Measurements from ENCODE around the gene AGRN. TPM values are rescaled to one million over a fixed set of nuclear protein-coding genes. Genes with fewer than 3 reads are reported as not detected.
"Not testable (repeated sequence)": the region's sequence is repeated elsewhere in the genome, so short reads cannot be mapped to it uniquely, and the experiment has no call there.

AGRN gene
- total RNA-seq, 1 donor from 2014 or later, result 68.4 TPM

DNA sequence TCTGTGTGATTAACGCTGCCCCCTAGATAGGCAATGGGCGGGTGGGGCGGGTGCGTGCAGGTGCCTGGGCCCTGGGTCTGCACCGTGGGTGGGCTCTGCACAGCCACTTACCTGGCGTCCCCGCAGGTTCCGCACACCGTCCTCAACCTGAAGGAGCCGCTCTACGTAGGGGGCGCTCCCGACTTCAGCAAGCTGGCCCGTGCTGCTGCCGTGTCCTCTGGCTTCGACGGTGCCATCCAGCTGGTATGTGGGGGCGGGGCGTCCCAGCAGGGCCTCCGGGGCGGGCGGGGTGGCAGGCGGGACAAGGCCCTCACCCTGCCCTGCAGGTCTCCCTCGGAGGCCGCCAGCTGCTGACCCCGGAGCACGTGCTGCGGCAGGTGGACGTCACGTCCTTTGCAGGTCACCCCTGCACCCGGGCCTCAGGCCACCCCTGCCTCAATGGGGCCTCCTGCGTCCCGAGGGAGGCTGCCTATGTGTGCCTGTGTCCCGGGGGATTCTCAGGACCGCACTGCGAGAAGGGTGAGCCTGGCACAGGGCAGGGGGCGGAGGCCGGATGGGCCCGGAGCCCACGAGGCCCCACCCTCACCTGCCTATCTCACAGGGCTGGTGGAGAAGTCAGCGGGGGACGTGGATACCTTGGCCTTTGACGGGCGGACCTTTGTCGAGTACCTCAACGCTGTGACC, 31.3 kb downstream of the AGRN start:
- no peak for DNase-seq (ENCODE audit: low spot score)

DNA sequence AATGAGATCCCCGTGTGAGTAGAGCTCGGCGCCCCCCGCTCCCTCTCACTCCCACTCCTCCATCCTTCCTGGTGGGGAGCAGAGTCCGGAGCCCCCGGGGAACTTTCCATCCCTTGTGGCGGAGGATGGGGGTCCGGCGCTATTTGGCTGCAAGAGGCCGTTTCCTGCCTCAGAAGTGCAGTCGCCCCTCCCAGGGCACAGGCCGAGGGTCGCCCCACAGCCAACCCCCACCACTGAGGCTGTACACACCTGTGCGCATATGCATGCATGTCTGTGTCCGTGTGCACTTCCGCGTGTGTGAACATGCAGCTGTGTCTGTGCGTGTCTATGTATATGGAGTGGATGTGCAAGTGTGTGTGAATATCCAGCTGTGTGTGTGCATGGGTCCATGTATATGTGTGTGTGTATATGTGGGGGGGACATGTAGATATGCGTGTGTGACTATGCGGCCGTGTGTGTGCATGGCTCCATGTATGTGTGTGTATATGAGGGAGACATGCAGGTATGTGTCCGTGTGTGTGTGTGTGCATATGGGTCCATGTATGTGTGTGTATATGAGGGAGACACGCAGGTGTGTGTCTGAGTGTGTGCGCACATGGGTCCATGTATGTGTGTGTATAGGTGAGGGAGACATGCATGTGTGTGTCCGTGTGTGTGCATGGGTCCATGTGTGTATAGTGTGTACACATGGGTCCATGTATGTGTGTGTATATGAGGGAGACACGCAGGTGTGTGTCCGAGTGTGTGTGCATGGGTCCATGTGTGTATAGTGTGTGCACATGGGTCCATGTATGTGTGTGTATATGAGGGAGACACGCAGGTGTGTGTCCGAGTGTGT, 32.3 kb downstream of the AGRN start:
- no peak for DNase-seq (ENCODE audit: low spot score)

DNA sequence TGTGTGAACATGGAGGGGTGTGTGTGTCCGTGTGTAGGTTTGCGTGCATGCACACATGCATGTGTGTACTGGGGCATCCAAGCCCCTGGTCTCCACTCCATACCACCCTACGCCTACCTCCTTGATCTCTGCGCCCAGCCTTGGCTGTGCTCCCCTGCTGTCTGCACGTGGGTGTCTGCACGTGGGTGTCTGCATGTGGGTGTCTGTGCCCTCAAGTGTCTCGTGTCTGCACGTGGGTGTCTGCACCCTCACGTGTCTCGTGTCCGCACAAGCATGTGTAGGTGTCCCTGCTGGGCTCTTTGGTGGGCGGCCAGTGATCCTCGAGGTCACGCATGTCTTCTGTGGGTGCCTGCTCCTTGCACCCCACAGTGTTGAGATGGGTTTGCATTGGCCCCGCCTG, 33.1 kb downstream of the AGRN start:
- DNase-seq (ENCODE audit: low spot score), result no peak

DNA sequence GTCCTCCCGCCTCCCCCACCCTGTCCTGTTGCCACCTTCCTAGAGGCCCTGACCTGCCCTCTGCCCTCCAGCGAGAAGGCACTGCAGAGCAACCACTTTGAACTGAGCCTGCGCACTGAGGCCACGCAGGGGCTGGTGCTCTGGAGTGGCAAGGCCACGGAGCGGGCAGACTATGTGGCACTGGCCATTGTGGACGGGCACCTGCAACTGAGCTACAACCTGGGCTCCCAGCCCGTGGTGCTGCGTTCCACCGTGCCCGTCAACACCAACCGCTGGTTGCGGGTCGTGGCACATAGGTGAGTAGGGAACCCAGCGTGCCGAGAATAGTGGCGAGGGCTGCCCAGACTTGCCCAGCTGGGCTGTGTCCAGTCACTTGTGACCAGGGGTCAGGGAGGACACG, 33.8 kb downstream of the AGRN start:
- no peak for DNase-seq (ENCODE audit: low spot score)

DNA sequence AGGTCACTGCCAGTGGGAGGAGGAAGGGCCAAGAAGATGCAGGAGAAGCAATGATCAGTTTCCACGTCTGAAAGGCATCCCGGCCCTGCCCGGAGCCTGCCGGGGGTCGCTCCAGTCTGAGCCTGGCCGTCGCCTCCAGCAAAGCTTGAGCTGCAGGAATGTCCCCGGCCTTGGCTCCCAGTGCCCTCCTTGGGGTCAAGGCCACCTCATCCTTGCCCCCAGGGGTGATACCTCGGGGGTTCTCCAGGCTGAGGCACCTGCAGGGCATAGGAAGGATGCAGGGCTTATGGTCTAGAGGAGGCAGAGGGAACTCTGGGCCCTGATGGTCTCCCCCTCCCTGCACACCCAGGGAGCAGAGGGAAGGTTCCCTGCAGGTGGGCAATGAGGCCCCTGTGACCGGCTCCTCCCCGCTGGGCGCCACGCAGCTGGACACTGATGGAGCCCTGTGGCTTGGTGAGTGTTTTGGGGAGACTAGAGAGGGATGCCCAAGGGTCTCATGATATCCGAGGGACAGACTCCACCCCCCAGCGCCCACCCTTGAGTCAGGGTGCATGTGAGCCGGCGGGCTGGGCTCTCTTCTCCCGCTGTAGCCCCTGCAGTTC, 34.3 kb downstream of the AGRN start:
- DNase-seq (ENCODE audit: low spot score), result no peak

DNA sequence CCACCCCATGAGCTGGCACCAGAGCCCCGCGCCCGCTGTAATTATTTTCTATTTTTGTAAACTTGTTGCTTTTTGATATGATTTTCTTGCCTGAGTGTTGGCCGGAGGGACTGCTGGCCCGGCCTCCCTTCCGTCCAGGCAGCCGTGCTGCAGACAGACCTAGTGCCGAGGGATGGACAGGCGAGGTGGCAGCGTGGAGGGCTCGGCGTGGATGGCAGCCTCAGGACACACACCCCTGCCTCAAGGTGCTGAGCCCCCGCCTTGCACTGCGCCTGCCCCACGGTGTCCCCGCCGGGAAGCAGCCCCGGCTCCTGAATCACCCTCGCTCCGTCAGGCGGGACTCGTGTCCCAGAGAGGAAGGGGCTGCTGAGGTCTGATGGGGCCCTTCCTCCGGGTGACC, 35.1 kb downstream of the AGRN start:
- DNase-seq (ENCODE audit: low spot score), result no peak

DNA sequence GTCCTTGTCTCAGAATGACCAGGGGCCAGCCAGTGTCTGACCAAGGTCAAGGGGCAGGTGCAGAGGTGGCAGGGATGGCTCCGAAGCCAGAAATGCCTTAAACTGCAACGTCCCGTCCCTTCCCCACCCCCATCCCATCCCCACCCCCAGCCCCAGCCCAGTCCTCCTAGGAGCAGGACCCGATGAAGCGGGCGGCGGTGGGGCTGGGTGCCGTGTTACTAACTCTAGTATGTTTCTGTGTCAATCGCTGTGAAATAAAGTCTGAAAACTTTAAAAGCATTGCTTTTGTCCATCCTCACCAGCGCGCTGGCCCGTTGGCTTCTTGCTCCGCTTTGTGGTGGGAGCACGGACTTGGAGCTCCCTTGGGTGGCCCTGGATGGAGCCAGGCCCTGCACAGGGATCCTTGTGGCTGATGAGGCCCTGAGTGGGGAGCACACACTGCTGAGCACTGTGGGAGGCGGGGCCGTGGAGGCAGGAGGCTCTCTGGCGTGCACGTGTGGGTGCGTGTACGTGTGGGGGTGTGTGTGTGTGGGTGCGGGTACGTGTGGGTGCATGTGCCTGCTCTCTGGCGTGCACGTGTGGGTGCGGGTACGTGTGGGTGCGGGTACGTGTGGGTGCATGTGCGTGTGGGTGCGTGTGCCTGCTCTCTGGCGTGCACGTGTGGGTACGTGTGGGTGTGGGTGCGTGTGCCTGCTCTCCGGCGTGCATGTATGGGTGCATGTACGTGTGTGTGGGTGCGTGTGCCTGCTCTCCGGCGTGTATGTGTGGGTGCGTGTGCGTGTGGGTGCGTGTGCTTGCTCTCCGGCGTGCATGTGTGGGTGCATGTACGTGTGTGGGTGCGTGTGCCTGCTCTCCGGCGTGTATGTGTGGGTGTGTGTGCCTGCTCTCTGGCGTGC, 36.2 kb downstream of the AGRN start:
- DNase-seq (ENCODE audit: low spot score), result no peak

DNA sequence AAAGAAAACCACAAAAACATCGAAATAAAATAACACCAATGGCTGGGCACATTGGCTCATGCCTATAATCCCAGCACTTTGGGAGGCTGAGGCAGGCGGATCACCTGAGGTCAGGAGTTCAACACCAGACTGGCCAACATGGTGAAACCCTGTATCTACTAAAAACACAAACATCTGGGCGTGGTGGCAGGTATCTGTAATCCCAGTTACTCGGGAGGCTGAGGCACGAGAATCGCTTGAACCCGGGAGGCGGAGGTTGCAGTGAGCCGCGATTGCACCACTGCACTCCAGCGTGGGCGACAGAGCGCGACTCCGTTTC, 37.8 kb downstream of the AGRN start:
- not testable (repeated sequence) for DNase-seq (ENCODE audit: low spot score)

DNA sequence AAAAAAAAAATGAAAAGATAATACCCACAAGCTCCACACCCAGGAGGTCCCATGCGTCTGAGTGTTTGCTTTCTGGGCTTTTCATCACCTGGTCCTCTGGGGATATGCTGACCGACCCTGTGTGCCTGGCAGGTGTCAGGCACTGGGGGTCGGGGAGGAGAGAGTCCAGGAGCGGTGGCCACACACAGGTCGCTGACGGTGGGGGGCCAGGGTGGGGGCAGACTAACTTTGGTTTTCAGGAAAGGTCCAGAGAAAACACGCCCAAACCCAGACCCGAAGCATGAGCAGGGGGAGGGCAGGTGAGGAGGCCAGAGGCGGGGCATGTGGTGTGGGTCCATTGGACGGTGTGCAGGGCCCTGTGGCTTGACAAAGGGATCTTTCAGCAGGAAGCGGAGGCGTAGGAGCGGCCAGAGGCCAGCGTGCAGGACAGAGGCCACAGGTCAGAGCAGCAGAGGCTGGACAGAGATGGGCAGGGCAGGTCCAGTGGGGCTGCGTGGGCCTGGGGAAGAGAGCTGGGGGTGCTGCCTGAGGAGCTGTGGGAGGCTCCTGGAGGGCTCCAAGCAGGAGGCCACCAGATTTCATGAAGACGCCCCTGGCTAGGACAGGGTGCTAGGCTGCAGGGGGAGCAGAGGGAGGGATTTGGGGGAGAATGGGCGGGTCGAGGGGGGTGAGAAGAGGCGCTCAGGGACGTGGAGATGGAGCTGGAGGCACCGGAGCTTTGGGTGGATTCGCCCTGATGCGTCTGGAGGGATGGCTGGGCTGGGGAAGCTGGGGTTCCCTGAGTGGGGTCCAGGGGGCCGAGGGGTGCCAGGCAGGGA, 38.4 kb downstream of the AGRN start:
- no peak for DNase-seq (ENCODE audit: low spot score)

DNA sequence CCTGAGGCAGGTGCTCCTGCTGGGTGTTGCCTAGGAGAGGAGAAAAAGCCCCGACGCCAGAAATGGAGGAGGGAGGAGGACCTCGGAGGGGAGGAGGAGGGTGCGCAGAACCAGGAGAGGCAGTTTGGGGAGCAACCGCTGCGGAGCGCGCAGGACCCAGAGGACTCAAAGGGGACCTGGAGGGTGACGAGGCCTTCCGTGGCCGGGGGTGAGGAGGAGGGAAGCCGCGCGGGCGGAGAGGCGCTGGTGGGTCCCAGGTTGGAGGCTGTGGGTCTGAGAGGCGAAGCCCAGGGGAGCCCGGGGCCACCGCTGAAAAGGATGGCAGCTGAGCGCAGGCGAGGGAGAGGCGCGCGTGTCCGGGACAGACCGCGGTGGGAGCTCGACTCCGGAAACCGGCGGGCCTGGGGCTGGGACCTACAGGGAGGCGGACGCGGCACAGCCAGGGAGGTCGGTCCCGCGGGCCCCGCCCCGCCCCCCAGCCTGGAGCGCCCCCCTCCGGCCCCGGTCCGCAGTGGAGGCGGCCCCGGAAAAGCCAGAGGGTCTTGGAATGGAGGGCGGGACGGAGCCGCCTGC, 39.1 kb downstream of the AGRN start:
- no peak for DNase-seq (ENCODE audit: low spot score)

DNA sequence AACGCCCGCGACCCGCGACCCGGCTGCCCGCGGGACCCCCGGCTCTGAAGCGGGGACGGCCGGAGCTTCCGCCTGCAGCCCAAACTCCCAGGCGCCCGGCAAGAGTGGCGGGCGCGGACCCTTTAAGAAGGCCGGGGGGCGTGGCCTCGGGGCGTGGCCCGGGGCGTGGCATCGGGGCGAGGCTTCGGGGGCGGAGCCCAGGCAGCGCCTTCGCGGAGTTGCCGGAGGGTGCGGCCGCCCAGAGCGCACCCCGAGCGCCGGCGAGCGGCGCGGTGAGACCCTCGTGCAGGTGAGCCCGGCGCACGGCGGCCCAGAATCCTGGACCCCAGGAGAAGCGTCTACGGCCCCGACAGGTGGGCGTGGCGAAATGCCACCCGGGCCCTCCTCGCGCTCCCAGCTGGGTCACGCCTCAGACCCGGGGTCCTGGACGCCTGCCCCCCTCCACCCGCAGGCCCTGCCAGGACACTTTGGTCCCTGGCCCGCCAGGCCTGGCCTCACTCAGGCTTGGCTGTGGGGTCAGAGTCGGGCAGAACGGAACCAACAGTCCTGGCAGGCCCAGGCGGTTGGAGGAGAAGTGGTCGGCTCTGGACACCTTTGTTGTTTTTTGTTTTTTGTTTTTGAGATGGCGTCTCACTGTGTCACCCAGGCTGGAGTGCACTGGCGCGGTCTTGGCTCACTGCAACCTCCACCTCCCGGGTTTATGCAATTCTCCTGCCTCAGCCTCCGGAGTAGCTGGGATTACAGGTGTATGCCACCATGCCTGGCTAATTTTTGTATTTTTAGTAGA, 39.8 kb downstream of the AGRN start:
- DNase-seq (ENCODE audit: low spot score), result peak; percentile 61

DNA sequence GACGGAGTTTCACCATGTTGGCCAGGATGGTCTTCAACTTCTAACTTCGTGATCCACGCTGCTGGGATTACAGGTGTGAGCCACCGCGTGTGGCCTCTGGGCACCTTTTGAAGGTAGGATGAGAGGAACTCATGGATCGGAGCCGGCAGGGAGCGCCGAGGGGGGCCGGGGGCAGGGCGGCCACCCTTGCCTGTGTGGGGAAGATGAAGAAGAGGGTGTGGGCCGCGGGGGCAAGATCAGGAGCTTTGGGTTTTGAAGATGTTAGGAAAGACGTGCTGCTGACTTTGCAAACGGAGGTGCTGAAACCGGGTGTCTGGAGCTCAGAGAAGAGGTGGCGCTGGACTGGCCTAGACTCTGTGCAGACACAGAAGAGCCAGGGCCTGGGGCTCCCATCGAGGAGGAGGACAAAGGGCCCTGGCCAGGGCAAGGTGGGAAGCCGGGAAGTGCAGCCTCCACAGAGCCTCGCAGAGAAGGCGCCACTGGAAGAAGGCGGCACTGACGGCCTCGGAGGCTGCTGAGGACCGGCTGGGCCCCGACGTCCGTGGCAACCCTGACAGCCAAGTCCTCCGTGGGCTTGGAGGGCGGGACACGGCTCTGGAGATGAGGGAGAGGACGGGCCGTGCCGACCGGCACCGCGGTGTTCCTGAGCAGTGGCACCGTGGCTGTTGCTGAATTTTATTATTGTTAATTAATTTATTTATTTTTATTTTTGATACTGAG, 40.5 kb downstream of the AGRN start:
- no peak for DNase-seq (ENCODE audit: low spot score)

DNA sequence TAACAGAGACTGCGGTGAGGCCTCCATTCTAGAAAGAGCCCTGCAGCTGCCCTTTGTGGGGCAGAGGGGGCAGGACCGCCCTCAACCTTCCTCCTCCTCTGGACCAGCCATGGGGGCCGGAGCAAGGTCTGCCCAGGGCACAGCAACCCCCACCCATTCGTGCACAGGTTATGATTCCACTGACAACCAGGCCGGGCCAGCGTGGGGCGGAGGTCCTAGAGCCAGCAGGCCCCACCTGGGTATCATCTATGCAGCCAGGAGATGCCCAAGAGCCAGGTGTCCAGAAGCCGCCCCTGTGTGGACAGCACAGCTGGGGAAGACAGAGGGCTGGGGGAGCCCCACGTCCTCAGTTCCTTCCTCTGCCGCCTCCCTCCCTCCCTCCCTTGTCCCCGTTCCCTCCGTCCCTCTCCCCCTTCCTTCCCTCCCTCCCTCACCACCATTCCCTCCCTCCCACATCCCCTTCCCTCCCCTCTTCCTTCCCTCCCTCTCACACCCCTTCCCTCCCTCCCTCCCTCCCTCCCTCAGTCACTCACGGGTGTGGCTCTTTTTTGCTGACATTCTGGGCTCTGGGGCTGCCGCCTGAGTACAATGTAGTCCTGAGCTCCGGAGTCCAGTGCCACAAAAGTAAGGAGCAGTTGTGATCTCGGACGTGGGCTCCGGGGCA, 41.9 kb downstream of the AGRN start:
- DNase-seq (ENCODE audit: low spot score), result no peak

DNA sequence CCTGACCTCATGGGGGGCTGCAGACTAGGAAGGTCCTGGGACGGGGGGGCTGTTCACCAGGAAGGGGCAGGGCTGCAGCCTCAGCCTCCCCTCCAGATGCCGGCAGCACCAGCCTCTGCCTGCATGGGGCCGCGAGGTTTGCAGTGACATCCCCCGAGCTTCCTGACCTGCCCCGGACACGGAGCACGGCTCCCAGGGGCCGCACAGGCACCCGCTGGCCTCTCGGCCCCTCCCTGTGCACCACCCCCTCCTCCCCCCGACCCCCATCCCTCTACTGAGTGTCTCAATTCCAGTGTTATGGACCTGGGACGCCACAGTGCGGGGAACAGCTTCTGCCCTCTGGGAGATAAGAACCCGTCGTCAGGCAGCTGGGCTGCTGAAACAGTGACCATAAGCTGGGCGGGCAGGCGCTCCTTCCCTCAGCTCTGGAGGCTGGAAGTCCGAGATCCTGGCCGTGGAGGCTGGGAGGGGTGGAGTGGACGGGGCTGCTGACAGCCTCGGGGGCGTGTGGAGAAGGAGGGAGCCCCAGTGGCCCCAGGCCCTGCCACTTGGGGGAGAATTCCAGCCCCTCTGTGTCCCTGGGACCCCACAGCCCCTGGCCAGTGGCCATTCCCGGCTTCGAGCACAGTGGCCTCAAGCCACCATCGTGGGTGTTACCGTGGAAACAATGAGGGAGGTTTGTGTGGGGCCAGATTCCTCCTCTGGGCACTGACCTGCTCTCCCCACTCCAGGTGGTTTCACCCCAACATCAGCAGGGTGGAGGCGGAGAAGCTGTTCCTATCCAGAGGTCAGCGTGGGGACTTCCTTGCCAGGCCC, 42.6 kb downstream of the AGRN start:
- no peak for DNase-seq (ENCODE audit: low spot score)

DNA sequence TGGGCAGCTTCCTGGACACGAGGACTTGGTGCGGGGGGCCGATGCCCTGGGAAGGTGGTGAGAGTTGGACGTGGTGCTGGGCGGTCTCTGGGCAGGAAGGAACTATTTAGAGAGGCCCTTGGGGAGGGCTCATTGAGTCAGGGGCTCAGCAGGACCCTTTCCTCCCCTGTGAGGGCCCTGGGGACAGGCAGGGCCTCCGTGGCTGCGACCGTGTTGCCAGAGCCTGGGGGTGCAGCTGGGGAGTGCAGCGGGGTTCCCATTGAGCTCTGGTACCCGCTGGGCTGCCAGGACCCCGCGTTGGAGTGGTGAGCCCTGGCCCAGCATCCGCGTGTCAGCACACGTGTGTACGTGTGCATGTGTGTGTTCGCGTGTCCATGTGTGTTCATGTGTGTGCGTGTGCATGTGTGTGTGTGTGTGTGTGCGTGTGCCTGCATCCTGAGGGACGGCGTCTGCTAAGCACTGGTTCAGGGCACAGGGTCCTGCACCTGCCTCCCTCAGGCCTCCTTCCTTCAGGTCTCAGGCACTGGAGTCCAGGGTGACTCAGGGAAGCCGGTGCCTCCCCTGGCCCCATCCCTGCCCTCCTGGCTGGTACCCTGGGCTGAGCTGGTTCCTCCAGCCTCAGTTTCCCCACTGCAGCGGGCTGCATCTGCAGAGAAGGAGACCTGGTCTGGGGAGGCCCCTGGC, 43.5 kb downstream of the AGRN start:
- DNase-seq (ENCODE audit: low spot score), result no peak

DNA sequence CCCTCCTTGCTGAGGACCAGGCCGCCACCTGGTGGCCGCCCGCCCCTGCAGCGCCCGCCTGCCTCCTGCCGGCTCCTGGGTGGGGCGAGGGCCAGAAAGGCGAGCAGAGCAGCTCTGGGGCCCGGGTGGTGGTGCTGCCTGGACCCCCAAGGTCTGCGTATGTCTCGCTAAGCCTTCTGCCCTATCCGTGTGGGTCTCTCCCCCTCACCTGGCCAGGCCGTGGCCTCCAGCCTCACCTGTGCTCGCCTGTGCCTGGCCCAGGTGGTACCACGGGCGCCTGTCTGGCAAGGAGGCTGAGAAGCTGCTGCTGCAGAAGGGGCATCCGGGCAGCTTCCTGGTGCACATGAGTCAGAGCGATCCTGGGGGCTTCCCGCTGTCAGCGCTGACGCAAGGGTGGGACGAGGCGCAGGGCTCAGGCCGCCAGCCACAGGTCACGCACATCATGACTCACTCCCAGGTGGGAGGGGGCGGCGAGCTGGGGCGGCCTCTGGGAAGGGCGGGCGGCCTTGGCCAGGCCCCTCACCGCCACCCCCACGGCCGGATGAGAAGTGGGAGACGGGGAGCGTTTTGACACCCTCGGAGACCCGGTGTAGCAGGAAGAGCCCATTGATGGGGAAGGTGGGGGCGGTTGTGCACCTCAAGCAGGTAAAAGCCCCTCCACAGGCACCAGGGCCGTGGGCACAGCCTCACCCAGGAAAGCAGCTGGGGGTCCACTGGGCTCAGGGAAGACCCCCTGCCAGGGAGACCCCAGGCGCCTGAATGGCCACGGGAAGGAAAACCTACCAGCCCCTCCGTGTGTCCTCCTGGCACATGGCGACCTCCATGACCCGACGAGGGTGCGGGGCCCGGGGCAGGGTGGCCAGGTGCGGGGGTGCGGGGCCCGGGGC, 44.3 kb downstream of the AGRN start:
- no peak for DNase-seq (ENCODE audit: low spot score)

All from umbilical cord (tissue), 2 donors.